B cell (primary cell): ENCODE measurements around the gene SPACA4. TPM values are rescaled to one million over a fixed set of nuclear protein-coding genes. Genes with fewer than 3 reads are reported as not detected.

Source experiments
- ATAC-seq: fragments of 200-7000 bp; cut with Tn5 transposase; one replicate; pipeline ENCODE4 v1.10.0; 2021; ENCODE audit warnings: low read depth, mild to moderate bottlenecking, moderate number of reproducible peaks, moderate library complexity
- CTCF ChIA-PET: fragments of 350-600 bp; sonication (Branson Sonifier 250); formaldehyde crosslinking; loops from one replicate; lab custom pipeline; 2021; ENCODE audit warnings: antibody characterized with exemption, inconsistent platforms; lab: Charles Lee
- POLR2A ChIA-PET: fragments of 350-600 bp; sonication (Branson Sonifier 250); formaldehyde crosslinking; loops from one replicate; lab custom pipeline; 2021; ENCODE audit warnings: antibody characterized with exemption; lab: Charles Lee
- DNase-seq: peaks from one replicate; pipeline ENCODE4 v3.0.0; 2013
- H2AFZ ChIP-seq: 2 replicates; pipeline ENCODE4 v1.6.1; 2012; ENCODE audit warnings: mild to moderate bottlenecking, low read depth, low read length; ENCODE audit not compliant: insufficient read depth, poor library complexity, severe bottlenecking
- H3K27ac ChIP-seq, 2 donors: 1 replicate in 1 of 2; 2 replicates in 1 of 2; pipeline ENCODE4 v1.5.1; 2012 to 2013; ENCODE audit warnings: low read length in 2 of 2, mild to moderate bottlenecking in 2 of 2, moderate library complexity in 1 of 2
- H3K27me3 ChIP-seq, 4 experiments: fragments of 200-600 bp in 1 of 4; sonication (generic) in 1 of 4; replicated peaks in 1 of 4; 1 replicate in 2 of 4; 2 replicates in 2 of 4; pipeline versions ENCODE4 v1.6.1 to v1.7.0; 2013 to 2016; ENCODE audit warnings: low read length in 3 of 4, mild to moderate bottlenecking in 2 of 4, mixed read lengths in 1 of 4, moderate library complexity in 1 of 4; ENCODE audit not compliant: insufficient read depth in 4 of 4, control insufficient read depth in 3 of 4; ENCODE audit errors: control extremely low read depth in 1 of 4
- H3K36me3 ChIP-seq, 2 experiments: replicated peaks in 1 of 2; 1 replicate in 1 of 2; 2 replicates in 1 of 2; pipeline versions ENCODE4 v1.6.1 to v1.7.1; 2013; ENCODE audit warnings: low read length in 1 of 2; ENCODE audit not compliant: insufficient read depth in 2 of 2, control insufficient read depth in 1 of 2; ENCODE audit errors: control extremely low read depth in 1 of 2, extremely low read depth in 1 of 2
- H3K4me1 ChIP-seq, 2 donors: fragments of 200-600 bp in 1 of 2; sonication (generic) in 1 of 2; 1 replicate in 1 of 2; 2 replicates in 1 of 2; pipeline versions ENCODE4 v1.5.1 to v1.6.1; 2013 to 2017; ENCODE audit warnings: low read length in 2 of 2; ENCODE audit not compliant: control insufficient read depth in 2 of 2, insufficient read depth in 2 of 2
- H3K4me2 ChIP-seq: replicated peaks from 2 replicates; pipeline ENCODE3; 2012; ENCODE audit warnings: mild to moderate bottlenecking, low read depth, low read length; ENCODE audit not compliant: poor library complexity, severe bottlenecking
- H3K4me3 ChIP-seq, 5 experiments: fragments of 200-600 bp in 1 of 5; sonication (generic) in 1 of 5; 1 replicate in 3 of 5; 2 replicates in 2 of 5; pipeline versions ENCODE4 v1.5.1 to v1.7.0; 2011 to 2016; ENCODE audit warnings: low read length in 4 of 5, mild to moderate bottlenecking in 4 of 5, low read depth in 2 of 5, control low read depth in 1 of 5, moderate library complexity in 1 of 5; ENCODE audit not compliant: insufficient read depth in 1 of 5; ENCODE audit errors: control extremely low read depth in 1 of 5, extremely low read depth in 1 of 5
- H3K79me2 ChIP-seq: fragments of 200-600 bp; sonication (generic); one replicate; pipeline ENCODE4 v1.6.0; 2016; ENCODE audit warnings: low read length; ENCODE audit not compliant: control insufficient read depth, insufficient read depth
- H3K9ac ChIP-seq: fragments of 200-600 bp; sonication (generic); 2 replicates; pipeline ENCODE4 v1.6.1; 2017; ENCODE audit warnings: mild to moderate bottlenecking, low read length, moderate library complexity
- H3K9me3 ChIP-seq, 3 donors: one replicate each; pipeline versions ENCODE4 v1.6.1 to v1.7.1; 2013; ENCODE audit warnings: low read length in 2 of 3; ENCODE audit not compliant: control insufficient read depth in 2 of 3, insufficient read depth in 1 of 3; ENCODE audit errors: control extremely low read depth in 1 of 3
- H4K20me1 ChIP-seq: 2 replicates; pipeline ENCODE4 v1.6.0; 2012; ENCODE audit warnings: mild to moderate bottlenecking, low read length; ENCODE audit not compliant: insufficient read depth, control insufficient read depth, poor library complexity, severe bottlenecking
- H3K27ac Mint-ChIP-seq: one replicate; pipeline ENCODE4 v1.8.0; 2021; ENCODE audit warnings: mixed read lengths
- H3K27me3 Mint-ChIP-seq: one replicate; pipeline ENCODE4 v1.8.0; 2021; ENCODE audit warnings: mixed read lengths
- H3K4me1 Mint-ChIP-seq: one replicate; pipeline ENCODE4 v1.8.0; 2021; ENCODE audit warnings: mixed read lengths
- H3K4me3 Mint-ChIP-seq: one replicate; pipeline ENCODE4 v1.8.0; 2021; ENCODE audit warnings: mixed read lengths
- H3K9me3 Mint-ChIP-seq: one replicate; pipeline ENCODE4 v1.8.0; 2022; ENCODE audit warnings: mixed read lengths; ENCODE audit not compliant: insufficient read depth
- CTCF ChIP-seq: fragments of 200-600 bp; IDR thresholded peaks from one replicate; pipeline ENCODE4 v1.8.0; 2022; ENCODE audit warnings: antibody characterized with exemption, mild to moderate bottlenecking
- EZH2 ChIP-seq: IDR thresholded peaks from 2 replicates; pipeline ENCODE4 v1.6.1; 2012; ENCODE audit warnings: borderline replicate concordance, low read depth, mild to moderate bottlenecking, moderate library complexity, low read length; ENCODE audit not compliant: insufficient read depth, poor library complexity, severe bottlenecking
- WGBS: methylation state at CpG from one replicate; pipeline ENCODE4 v1.1.5; 2013; ENCODE audit warnings: missing lambda C conversion rate; ENCODE audit not compliant: insufficient coverage; 5-methylcytosine and 5-hydroxymethylcytosine counted together
- intact Hi-C: fragments of 100-400 bp; cut with micrococcal nuclease; formaldehyde crosslinking; loops from one replicate; pipeline ENCODE4 v1.10.0; 2022
- polyA plus RNA-seq: library from polyadenylated mRNA; depleted of rRNA; stranded (reverse); fragments of >200 nt; gene quantifications from 2 replicates; pipeline ENCODE4 v1.2.3, GENCODE V29; 2012
- total RNA-seq, 2 donors: library from RNA; stranded (reverse); fragments of 120-200 nt in 1 of 2; gene quantifications; 1 replicate in 1 of 2; 2 replicates in 1 of 2; pipeline versions ENCODE4 v1.2.3 to v1.2.4, GENCODE V29; 2013 to 2022

SPACA4 gene
- total and polyA plus RNA-seq, 2 donors (not counting 1 experiment from before 2014, with no cell fraction given), result not detected

- H3K27ac ChIP-seq, result no peak overlapping the region
- no peaks in the 10 kb centered on the region for H3K27me3 ChIP-seq
- TF ChIP-seq CTCF, result no peak
- no peak for TF ChIP-seq EZH2
- 87% methylated on average over 9 of the region's 11 CpGs for WGBS
- peaks cover 0 to 3% (median 0%) of the 10 kb centered on the region in 3 donors for H3K9me3 ChIP-seq
- POLR2A ChIA-PET, result no interaction called here
- intact Hi-C loops, result no loop called here
- CTCF ChIA-PET, result no interaction called here
- no peak overlapping the region for H3K4me3 Mint-ChIP-seq
- no peaks in the 10 kb centered on the region for H4K20me1 ChIP-seq
- no peak overlapping the region for H2AFZ ChIP-seq
- no peak overlapping the region for H3K27ac Mint-ChIP-seq
- H3K4me2 ChIP-seq, result no peak overlapping the region
- peaks cover 7% of the 10 kb centered on the region for H3K27me3 Mint-ChIP-seq
- no peaks in the 10 kb centered on the region for H3K79me2 ChIP-seq
- ATAC-seq, result no peak
- no peaks in the 10 kb centered on the region for H3K9me3 Mint-ChIP-seq
- H3K36me3 ChIP-seq, result no peaks in the 10 kb centered on the region
- no peaks in the 10 kb centered on the region for H3K4me1 ChIP-seq
- H3K4me3 ChIP-seq, result no peak overlapping the region
- peaks cover 2% of the 10 kb centered on the region for H3K4me1 Mint-ChIP-seq
- H3K9ac ChIP-seq, result no peak overlapping the region
- DNase-seq, result no peak
Observed at GRCh38 chr19:48561412-48561811, 45.1 kb upstream of the SPACA4 start.

- no peaks in the 10 kb centered on the region for H3K79me2 ChIP-seq
- H3K9ac ChIP-seq, result no peak overlapping the region
- DNase-seq (no peak), ATAC-seq (no peak)
- H3K27ac ChIP-seq, result no peak overlapping the region
- H3K4me3 ChIP-seq, result no peak overlapping the region
- Mint-ChIP-seq H3K4me1 (peaks cover 2% of the 10 kb centered on the region), H3K9me3 (no peaks in the 10 kb centered on the region), H3K4me3 (no peak overlapping the region), H3K27ac (no peak overlapping the region), H3K27me3 (peaks cover 12% of the 10 kb centered on the region)
- no peak overlapping the region for H2AFZ ChIP-seq
- TF ChIP-seq EZH2, result no peak
- no peak for TF ChIP-seq CTCF
- WGBS, result 94% methylated on average over 6 of the region's 7 CpGs
- CTCF ChIA-PET, result interaction anchor here (0.6 kb wide), 2 partner anchors 34 to 292 kb away, joined by 3 to 4 read pairs; no protein-coding TSS in a partner anchor
- H3K36me3 ChIP-seq, result no peaks in the 10 kb centered on the region
- H3K9me3 ChIP-seq, result peaks cover 0 to 3% (median 0%) of the 10 kb centered on the region in 3 donors
- intact Hi-C loops, result no loop called here
- H3K27me3 ChIP-seq, result peaks cover 0 to 10% (median 0%) of the 10 kb centered on the region in 4 experiments
- H3K4me1 ChIP-seq, result no peaks in the 10 kb centered on the region
- POLR2A ChIA-PET, result no interaction called here
- no peaks in the 10 kb centered on the region for H4K20me1 ChIP-seq
- no peak overlapping the region for H3K4me2 ChIP-seq
Observed at GRCh38 chr19:48565090-48565489, 41.5 kb upstream of the SPACA4 start.
